OCI-LY1 (cell line): ENCODE data around the gene PPP1R7.

ENCODE experiments used
- H2AFZ ChIP-seq: fragments of 200-600 bp; sonication (generic), shearing (Covaris generic); 2 replicates; pipeline ENCODE4 v1.6.0; 2014; ENCODE audit warnings: antibody characterized with exemption, mild to moderate bottlenecking, low read length
- H3F3A ChIP-seq: fragments of 200-600 bp; sonication (generic), shearing (Covaris generic); 2 replicates; pipeline ENCODE4 v1.6.0; 2014; ENCODE audit warnings: mild to moderate bottlenecking, antibody characterized with exemption, low read length, moderate library complexity; ENCODE audit not compliant: insufficient read depth
- H3K27ac ChIP-seq: fragments of 200-600 bp; sonication (generic); 2 replicates; pipeline ENCODE4 v1.5.1; 2014; ENCODE audit warnings: low read length, mixed run types, mild to moderate bottlenecking, low read depth; ENCODE audit not compliant: poor library complexity, severe bottlenecking
- H3K27me3 ChIP-seq: fragments of 200-600 bp; sonication (generic); 2 replicates; pipeline ENCODE4 v1.6.0; 2014; ENCODE audit warnings: antibody characterized with exemption, mild to moderate bottlenecking, low read length, moderate library complexity; ENCODE audit not compliant: insufficient read depth
- H3K36me3 ChIP-seq: fragments of 200-600 bp; sonication (generic); 2 replicates; pipeline ENCODE4 v1.6.1; 2014; ENCODE audit warnings: mild to moderate bottlenecking, antibody characterized with exemption, low read length, moderate library complexity, mixed read lengths; ENCODE audit not compliant: insufficient read depth
- H3K4me1 ChIP-seq: fragments of 200-600 bp; sonication (generic); 2 replicates; pipeline ENCODE4 v1.5.1; 2014; ENCODE audit warnings: mild to moderate bottlenecking, low read length, moderate library complexity; ENCODE audit not compliant: insufficient read depth, severe bottlenecking
- H3K4me2 ChIP-seq: fragments of 200-600 bp; sonication (generic), shearing (Covaris generic); 2 replicates; pipeline ENCODE4 v1.6.1; 2014; ENCODE audit warnings: low read length
- H3K4me3 ChIP-seq: fragments of 200-600 bp; sonication (generic); 2 replicates; pipeline ENCODE4 v1.5.1; 2014; ENCODE audit warnings: low read length, low read depth, mild to moderate bottlenecking, mixed read lengths; ENCODE audit not compliant: poor library complexity, severe bottlenecking
- H3K79me2 ChIP-seq: fragments of 200-600 bp; shearing (Covaris generic); 2 replicates; pipeline ENCODE4 v1.6.1; 2016; ENCODE audit warnings: mixed run types, low read length, mixed read lengths; ENCODE audit not compliant: insufficient read depth
- H3K9ac ChIP-seq: fragments of 200-600 bp; sonication (generic), shearing (Covaris generic); 2 replicates; pipeline ENCODE4 v1.6.1; 2014; ENCODE audit warnings: mild to moderate bottlenecking, low read length, mixed read lengths
- H3K9me2 ChIP-seq: fragments of 200-600 bp; sonication (generic), shearing (Covaris generic); 2 replicates; pipeline ENCODE4 v1.6.1; 2014; ENCODE audit warnings: low read depth, mild to moderate bottlenecking, low read length, mixed read lengths
- H3K9me3 ChIP-seq: fragments of 200-600 bp; shearing (Covaris generic); 2 replicates; pipeline ENCODE4 v1.6.1; 2014; ENCODE audit warnings: low read length, mixed read lengths
- H4K20me1 ChIP-seq: fragments of 200-600 bp; sonication (generic), shearing (Covaris generic); 2 replicates; pipeline ENCODE4 v1.6.0; 2016; ENCODE audit warnings: mild to moderate bottlenecking, low read length; ENCODE audit not compliant: insufficient read depth
- EZH2 ChIP-seq: fragments of 200-600 bp; sonication (generic), shearing (Covaris generic); IDR thresholded peaks from 2 replicates; pipeline ENCODE4 v1.8.0; 2017; ENCODE audit warnings: borderline replicate concordance, mixed run types, mild to moderate bottlenecking, antibody characterized with exemption, low read length, moderate library complexity, mixed read lengths
- TF ChIP-seq, protein P1 (sequence below): fragments of 200-600 bp; sonication (generic), shearing (Covaris generic); IDR thresholded peaks from 2 replicates; pipeline ENCODE4 v1.5.1; 2017; ENCODE audit warnings: mild to moderate bottlenecking, antibody characterized with exemption, low read length, moderate library complexity, mixed read lengths

Gene PPP1R7

DNA sequence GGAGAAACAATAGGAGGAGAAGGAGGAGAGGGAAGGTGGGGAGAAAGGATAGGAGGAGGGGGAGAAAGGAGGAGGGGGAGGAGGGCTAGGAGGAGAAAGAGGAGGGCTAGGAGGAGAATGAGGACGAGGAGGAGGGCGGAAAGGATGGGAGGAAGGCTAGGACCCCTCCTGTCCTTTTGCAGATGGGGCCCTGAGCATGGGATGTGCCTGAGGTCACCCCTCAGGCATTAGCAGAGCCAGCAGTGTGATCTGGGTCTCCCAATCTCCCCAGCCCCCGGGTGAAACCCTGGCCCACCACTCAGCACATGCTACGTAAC is 37.6 kb downstream of the PPP1R7 start:
- H3F3A ChIP-seq = no peaks in the 10 kb centered on the region
- H3K36me3 ChIP-seq = peaks cover 2% of the 10 kb centered on the region; the same call in 1 of the 2 replicates
- H4K20me1 ChIP-seq = no peaks in the 10 kb centered on the region
- H2AFZ ChIP-seq = no peak overlapping the region
- no peaks in the 10 kb centered on the region for H3K9me2 ChIP-seq
- H3K9me3 ChIP-seq = no peaks in the 10 kb centered on the region
- H3K79me2 ChIP-seq = no peaks in the 10 kb centered on the region
- TF ChIP-seq EZH2 = no peak
- TF ChIP-seq, protein P1, sequence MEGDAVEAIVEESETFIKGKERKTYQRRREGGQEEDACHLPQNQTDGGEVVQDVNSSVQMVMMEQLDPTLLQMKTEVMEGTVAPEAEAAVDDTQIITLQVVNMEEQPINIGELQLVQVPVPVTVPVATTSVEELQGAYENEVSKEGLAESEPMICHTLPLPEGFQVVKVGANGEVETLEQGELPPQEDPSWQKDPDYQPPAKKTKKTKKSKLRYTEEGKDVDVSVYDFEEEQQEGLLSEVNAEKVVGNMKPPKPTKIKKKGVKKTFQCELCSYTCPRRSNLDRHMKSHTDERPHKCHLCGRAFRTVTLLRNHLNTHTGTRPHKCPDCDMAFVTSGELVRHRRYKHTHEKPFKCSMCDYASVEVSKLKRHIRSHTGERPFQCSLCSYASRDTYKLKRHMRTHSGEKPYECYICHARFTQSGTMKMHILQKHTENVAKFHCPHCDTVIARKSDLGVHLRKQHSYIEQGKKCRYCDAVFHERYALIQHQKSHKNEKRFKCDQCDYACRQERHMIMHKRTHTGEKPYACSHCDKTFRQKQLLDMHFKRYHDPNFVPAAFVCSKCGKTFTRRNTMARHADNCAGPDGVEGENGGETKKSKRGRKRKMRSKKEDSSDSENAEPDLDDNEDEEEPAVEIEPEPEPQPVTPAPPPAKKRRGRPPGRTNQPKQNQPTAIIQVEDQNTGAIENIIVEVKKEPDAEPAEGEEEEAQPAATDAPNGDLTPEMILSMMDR = no peak
- H3K4me2 ChIP-seq = peak overlapping the region; percentile 43; the same call in 1 of the 2 replicates
- H3K4me1 ChIP-seq = peaks cover 10% of the 10 kb centered on the region
- no peak overlapping the region for H3K9ac ChIP-seq
- peaks cover 8% of the 10 kb centered on the region; the same call in 1 of the 2 replicates for H3K27me3 ChIP-seq
- H3K4me3 ChIP-seq = no peak overlapping the region
- H3K27ac ChIP-seq = no peak overlapping the region

DNA sequence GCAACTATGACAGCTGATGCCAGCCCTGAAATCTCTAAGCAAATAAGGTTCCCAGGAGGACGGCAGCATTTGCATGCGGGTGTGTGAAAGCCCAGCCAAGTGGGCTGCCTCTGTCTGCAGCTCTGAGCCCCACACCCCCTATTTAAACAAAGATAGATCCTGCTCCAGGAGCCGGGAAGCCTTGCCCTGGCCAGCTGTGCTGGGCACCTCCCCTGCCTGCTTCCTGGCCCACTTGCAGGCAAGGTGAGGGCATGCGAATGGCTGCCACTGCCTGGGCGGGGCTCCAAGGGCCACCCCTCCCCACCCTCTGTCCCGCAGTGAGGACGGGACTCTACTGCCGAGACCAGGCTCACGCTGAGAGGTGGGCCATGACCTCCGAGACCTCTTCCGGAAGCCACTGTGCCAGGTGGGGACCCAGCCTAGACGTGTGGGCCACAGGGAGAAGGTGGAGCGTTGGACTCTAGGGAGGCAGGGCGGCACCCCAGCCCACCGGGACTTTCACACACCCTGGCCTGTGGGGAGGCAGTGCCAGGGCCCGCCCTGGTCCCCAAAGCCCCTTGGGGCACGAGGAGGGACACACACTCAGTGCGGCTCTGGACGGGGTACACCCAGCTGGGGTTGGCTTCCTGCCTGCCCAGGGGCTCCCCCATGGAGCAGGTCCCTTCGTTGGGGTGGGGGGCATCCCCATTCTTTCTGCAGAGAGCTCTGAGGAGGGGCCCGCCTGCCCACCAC is 38.3 kb downstream of the PPP1R7 start, which contains the start of gene ANO7:
Gene ANO7 (plus strand): TSS at position 317 of the 732 bp plus-strand sequence. CDS start 1,387 bp downstream, outside the sequence.
- Histone ChIP-seq H3K36me3 (no peaks in the 10 kb centered on the region), H3K27ac (no peak within 1 kb of the TSS), H3K4me1 (peaks cover 10% of the 10 kb centered on the region), H3K4me2 (peak within 1 kb of the TSS; percentile 43; the same call in 1 of the 2 replicates), H2AFZ (no peak within 1 kb of the TSS), H3K27me3 (peaks cover 8% of the 10 kb centered on the region; the same call in 1 of the 2 replicates), H3F3A (no peaks in the 10 kb centered on the region), H3K9me3 (no peaks in the 10 kb centered on the region), H3K4me3 (peak within 1 kb of the TSS; percentile 20), H3K9ac (no peak within 1 kb of the TSS), H4K20me1 (no peaks in the 10 kb centered on the region), H3K9me2 (no peaks in the 10 kb centered on the region), H3K79me2 (no peaks in the 10 kb centered on the region)
- TF ChIP-seq, protein P1 = no peak
- no peak for TF ChIP-seq EZH2

DNA sequence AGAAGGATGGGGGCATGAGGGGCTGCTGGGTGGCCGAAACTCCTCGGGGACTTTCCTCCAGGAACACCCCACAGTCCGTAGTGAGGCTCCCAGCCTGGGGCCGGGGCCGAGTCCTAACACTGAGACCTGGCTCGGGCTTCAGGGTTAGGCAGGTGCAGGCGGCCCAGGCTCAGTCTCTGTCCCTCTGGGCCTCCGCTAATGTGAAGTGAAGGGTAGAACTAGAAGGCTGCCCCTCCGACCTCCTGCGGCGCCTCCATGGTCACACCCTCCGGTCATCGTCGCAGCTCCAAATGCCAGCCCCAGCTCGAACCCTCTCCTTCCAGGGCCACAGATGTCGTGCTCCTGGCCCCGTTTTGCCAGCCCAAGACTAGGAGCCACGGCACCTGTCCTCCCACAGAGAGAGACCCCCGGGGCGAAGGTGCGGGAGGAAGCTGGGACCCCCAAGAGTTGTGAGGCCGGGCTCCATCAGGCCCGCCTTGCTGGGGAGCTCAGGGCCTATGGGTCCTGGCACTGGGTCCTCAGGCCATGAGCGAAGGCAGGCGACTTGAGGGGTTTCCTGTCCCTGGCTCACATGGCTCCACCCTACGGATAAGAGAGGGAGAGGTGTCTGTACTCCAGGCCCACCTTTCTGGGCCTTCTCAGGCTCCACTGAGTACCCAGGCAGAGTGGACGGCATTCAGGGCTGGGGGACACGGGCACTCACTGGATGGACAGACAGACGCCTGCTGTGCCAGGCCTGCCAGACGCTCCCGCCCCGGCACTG is 39.0 kb downstream of the PPP1R7 start:
- Histone ChIP-seq H3K27me3 (peaks cover 8% of the 10 kb centered on the region; the same call in 1 of the 2 replicates), H3K4me3 (no peak overlapping the region), H4K20me1 (no peaks in the 10 kb centered on the region), H3F3A (no peaks in the 10 kb centered on the region), H3K9me2 (no peaks in the 10 kb centered on the region), H3K79me2 (no peaks in the 10 kb centered on the region), H3K36me3 (no peaks in the 10 kb centered on the region), H3K9me3 (no peaks in the 10 kb centered on the region), H2AFZ (no peak overlapping the region), H3K27ac (no peak overlapping the region), H3K4me2 (no peak overlapping the region; the same call in 1 of the 2 replicates), H3K9ac (no peak overlapping the region), H3K4me1 (peaks cover 10% of the 10 kb centered on the region)
- TF ChIP-seq, protein P1 = no peak
- no peak for TF ChIP-seq EZH2
